NCI-H146 treated with DMSO at 0.1 percent for 48 hours (cell line): ENCODE data around the gene TNK2.
"Not testable (repeated sequence)": the region's sequence is repeated elsewhere in the genome, so short reads cannot be mapped to it uniquely, and the experiment has no call there.

ENCODE experiments used
- DNase-seq: peaks from one replicate; lab custom pipeline; 2025; ENCODE audit not compliant: unreplicated experiment; lab: John Stamatoyannopoulos, UW

The TNK2 gene

GRCh38 chr3:195824425-195825190 is 83.7 kb downstream of the TNK2 start:
- not testable (repeated sequence) for DNase-seq

GRCh38 chr3:195823999-195824398 is 84.4 kb downstream of the TNK2 start:
- DNase-seq, result no peak

- DNase-seq, result no peak
Observed at GRCh38 chr3:195823280-195823679, 85.1 kb downstream of the TNK2 start.

DNA sequence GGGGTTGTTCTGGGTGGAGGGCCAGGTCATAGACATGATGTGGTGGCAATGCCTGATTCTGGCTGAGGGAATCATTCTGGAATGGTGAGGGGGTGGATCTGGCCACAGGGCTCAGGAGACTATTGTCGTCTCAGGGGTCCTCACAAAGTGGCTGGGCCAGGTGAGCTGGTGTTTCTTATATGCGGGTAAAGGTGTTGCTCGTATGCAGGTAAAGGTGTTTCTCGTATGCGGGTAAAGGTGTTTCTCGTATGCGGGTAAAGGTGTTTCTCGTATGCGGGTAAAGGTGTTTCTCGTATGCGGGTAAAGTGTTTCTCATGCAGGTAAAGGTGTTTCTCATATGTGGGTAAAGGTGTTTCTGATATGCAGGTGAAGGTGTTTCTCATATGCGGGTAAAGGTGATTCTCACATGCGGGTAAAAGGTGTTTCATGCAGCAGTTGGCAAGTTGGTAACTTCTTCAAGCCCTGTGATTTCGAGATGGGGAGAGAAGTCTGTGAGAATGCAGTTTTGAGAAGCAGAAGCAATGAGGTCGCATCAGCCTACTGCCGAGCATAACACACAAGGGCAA is 86.1 kb downstream of the TNK2 start:
- no peak for DNase-seq

- no peak for DNase-seq
Observed at GRCh38 chr3:195821403-195822130, 86.8 kb downstream of the TNK2 start.

DNA sequence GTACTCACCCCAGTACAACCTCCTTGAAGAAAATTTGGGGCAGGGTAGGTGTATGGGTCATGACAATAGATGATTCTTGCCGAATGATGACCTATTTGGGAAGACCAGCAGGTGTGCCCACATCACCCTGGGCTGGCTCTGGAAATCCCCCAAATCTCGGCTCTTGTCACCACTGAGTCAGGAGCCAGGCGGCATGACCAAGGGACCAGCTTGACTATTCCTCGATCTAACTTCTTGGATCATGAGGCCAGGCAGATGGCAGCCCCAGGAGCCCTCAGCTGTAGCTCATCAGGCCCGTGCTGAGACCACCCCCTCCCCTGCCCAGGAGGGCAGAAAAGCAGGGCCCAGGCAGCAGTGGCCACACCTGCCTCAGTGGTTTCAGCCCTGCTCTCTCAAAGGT is 87.5 kb downstream of the TNK2 start:
- no peak for DNase-seq

GRCh38 chr3:195820186-195820585 is 88.2 kb downstream of the TNK2 start:
- no peak for DNase-seq

- DNase-seq, result no peak
Observed at GRCh38 chr3:195818301-195818700, 90.0 kb downstream of the TNK2 start.

GRCh38 chr3:195817578-195818135 is 90.7 kb downstream of the TNK2 start:
- DNase-seq, result no peak

DNA sequence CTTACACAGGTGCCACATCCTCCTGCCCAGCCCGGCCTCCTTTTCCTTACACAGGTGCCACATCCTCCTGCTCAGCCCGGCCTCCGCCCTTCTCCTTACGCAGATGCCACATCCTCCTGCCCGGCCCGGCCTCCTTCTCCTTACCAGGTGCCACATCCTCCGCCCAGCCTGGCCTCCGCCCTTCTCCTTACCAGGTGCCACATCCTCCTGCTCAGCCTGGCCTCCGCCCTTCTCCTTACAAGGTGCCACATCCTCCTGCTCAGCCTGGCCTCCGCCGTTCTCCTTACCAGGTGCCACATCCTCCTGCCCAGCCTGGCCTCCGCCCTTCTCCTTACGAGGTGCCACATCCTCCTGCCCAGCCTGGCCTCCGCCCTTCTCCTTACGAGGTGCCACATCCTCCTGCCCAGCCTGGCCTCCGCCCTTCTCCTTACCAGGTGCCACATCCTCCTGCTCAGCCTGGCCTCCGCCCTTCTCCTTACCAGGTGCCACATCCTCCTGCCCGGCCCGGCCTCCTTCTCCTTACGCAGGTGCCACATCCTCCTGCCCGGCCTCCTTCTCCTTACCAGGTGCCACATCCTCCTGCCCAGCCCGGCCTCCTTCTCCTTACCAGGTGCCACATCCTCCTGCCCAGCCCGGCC is 92.0 kb downstream of the TNK2 start:
- not testable (repeated sequence) for DNase-seq

GRCh38 chr3:195815169-195815771 is 93.1 kb downstream of the TNK2 start:
- DNase-seq, result no peak

GRCh38 chr3:195813916-195814640 is 94.3 kb downstream of the TNK2 start:
- DNase-seq, result no peak
